22Rv1 (cell line): ENCODE data around the gene TJP2.

ENCODE experiments used
- H3K27ac ChIP-seq: fragments of 450-650 bp; 2 replicates; pipeline ENCODE4 v1.5.1; 2017
- CTCF ChIP-seq: fragments of 450-650 bp; IDR thresholded peaks from 2 replicates; pipeline ENCODE4 v1.5.1; 2017; ENCODE audit warnings: mild to moderate bottlenecking
- ZFX ChIP-seq: fragments of 450-650 bp; IDR thresholded peaks from 2 replicates; pipeline ENCODE4 v1.6.1; 2017; ENCODE audit warnings: antibody characterized with exemption, borderline replicate concordance

TJP2 gene

GRCh38 chr9:69248005-69248404, 73.9 kb downstream of the TJP2 start:
- TF ChIP-seq ZFX (no peak), CTCF (no peak)
- H3K27ac ChIP-seq: no peak overlapping the region

GRCh38 chr9:69249337-69249736, 75.3 kb downstream of the TJP2 start:
- TF ChIP-seq ZFX: no peak
- TF ChIP-seq CTCF: no peak
- no peak overlapping the region for H3K27ac ChIP-seq

- TF ChIP-seq CTCF: no peak
- H3K27ac ChIP-seq: no peak overlapping the region
Measured at GRCh38 chr9:69250681-69251080, 76.6 kb downstream of the TJP2 start.

GRCh38 chr9:69252436-69252835, 78.4 kb downstream of the TJP2 start:
- no peak overlapping the region for H3K27ac ChIP-seq
- TF ChIP-seq ZFX: no peak
- TF ChIP-seq CTCF: no peak

- H3K27ac ChIP-seq: no peak overlapping the region
- TF ChIP-seq CTCF (no peak), ZFX (no peak)
Measured at GRCh38 chr9:69253057-69253456, 79.0 kb downstream of the TJP2 start.

- TF ChIP-seq ZFX (no peak), CTCF (no peak)
- H3K27ac ChIP-seq: no peak overlapping the region
Measured at GRCh38 chr9:69254223-69254622, 80.1 kb downstream of the TJP2 start.

- TF ChIP-seq CTCF: no peak
- no peak for TF ChIP-seq ZFX
- H3K27ac ChIP-seq: no peak overlapping the region
Measured at GRCh38 chr9:69255591-69255990, 81.5 kb downstream of the TJP2 start.
